SU-DHL-6 (cell line): Measurements from ENCODE around the gene FBXO48.
A peak's percentile ranks its signal among the peaks of the same experiment; 100 is the strongest.

Source experiments
- H2AFZ ChIP-seq: fragments of 200-600 bp; sonication (generic); 2 replicates; pipeline ENCODE4 v1.6.1; 2014; ENCODE audit warnings: low read depth, mild to moderate bottlenecking, moderate library complexity, mixed read lengths, antibody characterized with exemption, low read length; ENCODE audit not compliant: severe bottlenecking
- H3F3A ChIP-seq: fragments of 200-600 bp; shearing (Covaris generic); 2 replicates; pipeline ENCODE4 v1.6.0; 2016; ENCODE audit warnings: antibody characterized with exemption, mild to moderate bottlenecking; ENCODE audit not compliant: insufficient read depth
- H3K27ac ChIP-seq: fragments of 200-600 bp; sonication (generic); 2 replicates; pipeline ENCODE4 v1.5.1; 2016; ENCODE audit warnings: low read depth, mild to moderate bottlenecking, low read length, moderate library complexity, mixed read lengths
- H3K27me3 ChIP-seq: fragments of 200-600 bp; sonication (generic), shearing (Covaris generic); 2 replicates; pipeline ENCODE4 v1.6.0; 2014; ENCODE audit warnings: mild to moderate bottlenecking, low read length
- H3K36me3 ChIP-seq: fragments of 200-600 bp; sonication (generic); 2 replicates; pipeline ENCODE4 v1.6.1; 2014; ENCODE audit warnings: mild to moderate bottlenecking, low read length, mixed read lengths
- H3K4me2 ChIP-seq: fragments of 300-600, 200-600 bp; shearing (Covaris generic), sonication (generic); 2 replicates; pipeline ENCODE4 v1.6.0; 2014; ENCODE audit warnings: low read length, low read depth, mild to moderate bottlenecking; ENCODE audit not compliant: poor library complexity, severe bottlenecking
- H3K4me3 ChIP-seq: fragments of 200-600 bp; sonication (generic); 2 replicates; pipeline ENCODE4 v1.5.1; 2014; ENCODE audit warnings: antibody characterized with exemption, low read length, mild to moderate bottlenecking, mixed read lengths; ENCODE audit not compliant: insufficient read depth, poor library complexity, severe bottlenecking
- H3K79me2 ChIP-seq: fragments of 200-600 bp; sonication (generic); 2 replicates; pipeline ENCODE4 v1.6.1; 2014; ENCODE audit warnings: mild to moderate bottlenecking, low read length, moderate library complexity; ENCODE audit not compliant: insufficient read depth
- H3K9ac ChIP-seq: fragments of 200-600 bp; sonication (generic); 2 replicates; pipeline ENCODE4 v1.7.0; 2014; ENCODE audit warnings: mild to moderate bottlenecking, low read length
- H3K9me2 ChIP-seq: fragments of 200-600 bp; sonication (generic); replicated peaks from 2 replicates; pipeline ENCODE4 v1.6.1; 2014; ENCODE audit warnings: low read length; ENCODE audit not compliant: insufficient read depth
- H3K9me3 ChIP-seq: fragments of 200-600 bp; sonication (generic); 2 replicates; pipeline ENCODE4 v1.6.1; 2014; ENCODE audit warnings: low read length, mixed read lengths; ENCODE audit not compliant: insufficient read depth
- H4K20me1 ChIP-seq: fragments of 200-600 bp; sonication (generic); 2 replicates; pipeline ENCODE4 v1.6.1; 2014; ENCODE audit warnings: low read depth, mild to moderate bottlenecking, antibody characterized with exemption, low read length, moderate library complexity, mixed read lengths
- EZH2phosphoT487 ChIP-seq: fragments of 200-600 bp; sonication (generic), shearing (Covaris generic); conservative IDR thresholded peaks from 2 replicates; pipeline ENCODE4 v1.6.1; 2018; ENCODE audit warnings: mild to moderate bottlenecking, antibody characterized with exemption, low read length, moderate library complexity, mixed read lengths
- TF ChIP-seq, protein P1 (sequence below): fragments of 200-600 bp; sonication (generic); IDR thresholded peaks from one replicate; pipeline ENCODE4 v1.5.1; 2017; ENCODE audit warnings: antibody characterized with exemption, mild to moderate bottlenecking, low read length, moderate library complexity; ENCODE audit not compliant: insufficient read depth, poor library complexity, severe bottlenecking

FBXO48 gene

GRCh38 chr2:68465081-68465916 is 1.8 kb downstream of the FBXO48 start:
- H3K9ac ChIP-seq: no peak overlapping the region; the same call in 1 of the 2 replicates
- H3F3A ChIP-seq: peaks cover 16% of the 10 kb centered on the region
- H3K79me2 ChIP-seq: no peaks in the 10 kb centered on the region
- H3K4me3 ChIP-seq: no peak overlapping the region
- H2AFZ ChIP-seq: no peak overlapping the region
- H3K27ac ChIP-seq: no peak overlapping the region
- H3K36me3 ChIP-seq: no peaks in the 10 kb centered on the region
- TF ChIP-seq, protein P1, sequence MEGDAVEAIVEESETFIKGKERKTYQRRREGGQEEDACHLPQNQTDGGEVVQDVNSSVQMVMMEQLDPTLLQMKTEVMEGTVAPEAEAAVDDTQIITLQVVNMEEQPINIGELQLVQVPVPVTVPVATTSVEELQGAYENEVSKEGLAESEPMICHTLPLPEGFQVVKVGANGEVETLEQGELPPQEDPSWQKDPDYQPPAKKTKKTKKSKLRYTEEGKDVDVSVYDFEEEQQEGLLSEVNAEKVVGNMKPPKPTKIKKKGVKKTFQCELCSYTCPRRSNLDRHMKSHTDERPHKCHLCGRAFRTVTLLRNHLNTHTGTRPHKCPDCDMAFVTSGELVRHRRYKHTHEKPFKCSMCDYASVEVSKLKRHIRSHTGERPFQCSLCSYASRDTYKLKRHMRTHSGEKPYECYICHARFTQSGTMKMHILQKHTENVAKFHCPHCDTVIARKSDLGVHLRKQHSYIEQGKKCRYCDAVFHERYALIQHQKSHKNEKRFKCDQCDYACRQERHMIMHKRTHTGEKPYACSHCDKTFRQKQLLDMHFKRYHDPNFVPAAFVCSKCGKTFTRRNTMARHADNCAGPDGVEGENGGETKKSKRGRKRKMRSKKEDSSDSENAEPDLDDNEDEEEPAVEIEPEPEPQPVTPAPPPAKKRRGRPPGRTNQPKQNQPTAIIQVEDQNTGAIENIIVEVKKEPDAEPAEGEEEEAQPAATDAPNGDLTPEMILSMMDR: no peak
- TF ChIP-seq EZH2phosphoT487: no peak
- no peaks in the 10 kb centered on the region for H3K9me3 ChIP-seq
- H4K20me1 ChIP-seq: no peaks in the 10 kb centered on the region
- peak overlapping the region; percentile 84 for H3K4me2 ChIP-seq
- no peaks in the 10 kb centered on the region for H3K9me2 ChIP-seq
- H3K27me3 ChIP-seq: no peaks in the 10 kb centered on the region

DNA sequence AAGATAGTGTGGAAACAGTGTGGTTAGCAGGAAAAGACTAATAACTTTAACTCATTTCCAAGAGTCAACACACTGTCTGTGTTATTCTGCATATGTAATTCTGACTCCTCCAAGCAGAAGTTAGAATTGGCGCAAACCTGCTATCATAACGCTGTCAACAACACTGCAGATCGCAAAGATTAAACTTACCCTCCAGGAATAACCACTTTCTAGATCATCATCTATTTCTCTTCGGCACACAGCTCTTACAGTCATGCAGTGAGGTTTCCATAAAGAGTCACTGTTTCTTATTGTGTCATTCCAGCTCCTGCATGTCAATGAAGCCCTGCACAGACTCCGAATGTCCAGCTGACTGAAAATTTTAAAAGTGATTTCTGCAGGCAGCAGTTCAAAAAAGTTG is 2.4 kb downstream of the FBXO48 start:
- Histone ChIP-seq H4K20me1 (no peaks in the 10 kb centered on the region), H3K9ac (no peak overlapping the region), H3K4me2 (no peak overlapping the region)

GRCh38 chr2:68463287-68463877 is 3.7 kb downstream of the FBXO48 start:
- H3K79me2 ChIP-seq: no peaks in the 10 kb centered on the region
- no peaks in the 10 kb centered on the region for H3K9me3 ChIP-seq
- H3F3A ChIP-seq: peaks cover 16% of the 10 kb centered on the region
- H2AFZ ChIP-seq: no peak overlapping the region
- no peak for TF ChIP-seq EZH2phosphoT487
- TF ChIP-seq, protein P1: peak; percentile 41
- no peaks in the 10 kb centered on the region for H3K36me3 ChIP-seq
- H3K27me3 ChIP-seq: no peaks in the 10 kb centered on the region
- H3K9me2 ChIP-seq: no peaks in the 10 kb centered on the region
- H3K4me2 ChIP-seq: peak overlapping the region; percentile 16
- H4K20me1 ChIP-seq: no peaks in the 10 kb centered on the region
- H3K9ac ChIP-seq: no peak overlapping the region
- no peak overlapping the region for H3K27ac ChIP-seq
- H3K4me3 ChIP-seq: no peak overlapping the region

More for the DNA sequence above, 2.4 kb downstream of the FBXO48 start:
- Histone ChIP-seq H3K4me3 (no peak overlapping the region), H3K27me3 (no peaks in the 10 kb centered on the region), H3K36me3 (no peaks in the 10 kb centered on the region), H3F3A (peaks cover 16% of the 10 kb centered on the region), H3K27ac (no peak overlapping the region), H3K9me2 (no peaks in the 10 kb centered on the region), H2AFZ (no peak overlapping the region), H3K9me3 (no peaks in the 10 kb centered on the region), H3K79me2 (no peaks in the 10 kb centered on the region)
- TF ChIP-seq, protein P1: no peak
- TF ChIP-seq EZH2phosphoT487: no peak
